Measurements from ENCODE around the gene METRNL.
"Not testable (repeated sequence)": the region's sequence is repeated elsewhere in the genome, so short reads cannot be mapped to it uniquely, and the experiment has no call there.

Gene METRNL

GRCh38 chr17:83137523-83137922 lies 58.1 kb downstream of the METRNL start:
- no peak overlapping the region for H3K9ac ChIP-seq (ENCODE audit: low read length)
- H3K36me3 ChIP-seq (ENCODE audit: low read length) = 0 out of 2 replicates have a peak, but pooled peaks cover 3% of the 10 kb centered on the region
- H2AFZ ChIP-seq (ENCODE audit: low read depth, low read length, severe bottlenecking) = no peak overlapping the region
- no peaks in the 10 kb centered on the region for H3K79me2 ChIP-seq (ENCODE audit: insufficient read depth, low read length)
- no peak overlapping the region for H3K27ac ChIP-seq (ENCODE audit: low read depth, low read length)
- H3K9me2 ChIP-seq (replicated peaks; ENCODE audit: insufficient read depth, low read length) = no peaks in the 10 kb centered on the region
- no peak overlapping the region for H3K4me3 ChIP-seq (ENCODE audit: insufficient read depth, low read length, poor library complexity, severe bottlenecking)
- TF ChIP-seq EZH2phosphoT487 (conservative IDR thresholded peaks at IDR 0.05; ENCODE audit: low read length) (no peak), CTCF (IDR thresholded peaks at IDR 0.05; ENCODE audit: insufficient read depth, low read length, poor library complexity, severe bottlenecking) (no peak)
- no peaks in the 10 kb centered on the region for H3F3A ChIP-seq (ENCODE audit: insufficient read depth)
- H3K27me3 ChIP-seq (ENCODE audit: low read length) = no peaks in the 10 kb centered on the region; the same call in 1 of the 2 replicates
- H4K20me1 ChIP-seq (ENCODE audit: low read depth, low read length) = no peaks in the 10 kb centered on the region
- H3K4me2 ChIP-seq (ENCODE audit: low read depth, low read length, poor library complexity, severe bottlenecking) = no peak overlapping the region
- peaks cover 5% of the 10 kb centered on the region; the same call in 1 of the 2 replicates for H3K9me3 ChIP-seq (ENCODE audit: insufficient read depth, low read length)

GRCh38 chr17:83138820-83139219 lies 59.4 kb downstream of the METRNL start:
- H3K9ac ChIP-seq (ENCODE audit: low read length) = no peak overlapping the region
- no peak for TF ChIP-seq CTCF (IDR thresholded peaks at IDR 0.05; ENCODE audit: insufficient read depth, low read length, poor library complexity, severe bottlenecking)
- no peak for TF ChIP-seq EZH2phosphoT487 (conservative IDR thresholded peaks at IDR 0.05; ENCODE audit: low read length)
- H3K4me2 ChIP-seq (ENCODE audit: low read depth, low read length, poor library complexity, severe bottlenecking) = no peak overlapping the region
- H3F3A ChIP-seq (ENCODE audit: insufficient read depth) = no peaks in the 10 kb centered on the region
- no peak overlapping the region for H2AFZ ChIP-seq (ENCODE audit: low read depth, low read length, severe bottlenecking)
- H3K36me3 ChIP-seq (ENCODE audit: low read length) = 0 out of 2 replicates have a peak, but pooled peaks cover 3% of the 10 kb centered on the region
- no peaks in the 10 kb centered on the region for H3K9me2 ChIP-seq (replicated peaks; ENCODE audit: insufficient read depth, low read length)
- H3K27ac ChIP-seq (ENCODE audit: low read depth, low read length) = no peak overlapping the region
- no peaks in the 10 kb centered on the region for H4K20me1 ChIP-seq (ENCODE audit: low read depth, low read length)
- no peaks in the 10 kb centered on the region; the same call in 1 of the 2 replicates for H3K27me3 ChIP-seq (ENCODE audit: low read length)
- H3K9me3 ChIP-seq (ENCODE audit: insufficient read depth, low read length) = peaks cover 5% of the 10 kb centered on the region; the same call in 1 of the 2 replicates
- H3K79me2 ChIP-seq (ENCODE audit: insufficient read depth, low read length) = no peaks in the 10 kb centered on the region
- H3K4me3 ChIP-seq (ENCODE audit: insufficient read depth, low read length, poor library complexity, severe bottlenecking) = no peak overlapping the region

GRCh38 chr17:83139541-83140248 lies 60.3 kb downstream of the METRNL start:
- H3K9ac ChIP-seq (ENCODE audit: low read length); H2AFZ ChIP-seq (ENCODE audit: low read depth, low read length, severe bottlenecking); H3K27me3 ChIP-seq (ENCODE audit: low read length); H3F3A ChIP-seq (ENCODE audit: insufficient read depth); H3K79me2 ChIP-seq (ENCODE audit: insufficient read depth, low read length); H3K36me3 ChIP-seq (ENCODE audit: low read length); H4K20me1 ChIP-seq (ENCODE audit: low read depth, low read length); H3K9me3 ChIP-seq (ENCODE audit: insufficient read depth, low read length); H3K27ac ChIP-seq (ENCODE audit: low read depth, low read length); H3K9me2 ChIP-seq (replicated peaks; ENCODE audit: insufficient read depth, low read length); H3K4me3 ChIP-seq (ENCODE audit: insufficient read depth, low read length, poor library complexity, severe bottlenecking); H3K4me2 ChIP-seq (ENCODE audit: low read depth, low read length, poor library complexity, severe bottlenecking): not testable (repeated sequence)

- H3K27me3 ChIP-seq (ENCODE audit: low read length); H3K9me2 ChIP-seq (replicated peaks; ENCODE audit: insufficient read depth, low read length); H3K4me3 ChIP-seq (ENCODE audit: insufficient read depth, low read length, poor library complexity, severe bottlenecking); H3K9ac ChIP-seq (ENCODE audit: low read length); H3F3A ChIP-seq (ENCODE audit: insufficient read depth); H3K4me2 ChIP-seq (ENCODE audit: low read depth, low read length, poor library complexity, severe bottlenecking); H4K20me1 ChIP-seq (ENCODE audit: low read depth, low read length); H3K27ac ChIP-seq (ENCODE audit: low read depth, low read length); H3K9me3 ChIP-seq (ENCODE audit: insufficient read depth, low read length); H2AFZ ChIP-seq (ENCODE audit: low read depth, low read length, severe bottlenecking); H3K36me3 ChIP-seq (ENCODE audit: low read length); H3K79me2 ChIP-seq (ENCODE audit: insufficient read depth, low read length): not testable (repeated sequence)
Measured at GRCh38 chr17:83140249-83140566, 60.8 kb downstream of the METRNL start.

Measured in SU-DHL-6 (cell line).